ENCODE data around the gene HUWE1.
A peak's percentile ranks its signal among the peaks of the same experiment; 100 is the strongest.

Gene HUWE1

GRCh38 chrX:53685711-53686110, 808 bp downstream of the HUWE1 start:
- peak in 1 of 2 experiments; percentile 10 for DNase-seq

DNA sequence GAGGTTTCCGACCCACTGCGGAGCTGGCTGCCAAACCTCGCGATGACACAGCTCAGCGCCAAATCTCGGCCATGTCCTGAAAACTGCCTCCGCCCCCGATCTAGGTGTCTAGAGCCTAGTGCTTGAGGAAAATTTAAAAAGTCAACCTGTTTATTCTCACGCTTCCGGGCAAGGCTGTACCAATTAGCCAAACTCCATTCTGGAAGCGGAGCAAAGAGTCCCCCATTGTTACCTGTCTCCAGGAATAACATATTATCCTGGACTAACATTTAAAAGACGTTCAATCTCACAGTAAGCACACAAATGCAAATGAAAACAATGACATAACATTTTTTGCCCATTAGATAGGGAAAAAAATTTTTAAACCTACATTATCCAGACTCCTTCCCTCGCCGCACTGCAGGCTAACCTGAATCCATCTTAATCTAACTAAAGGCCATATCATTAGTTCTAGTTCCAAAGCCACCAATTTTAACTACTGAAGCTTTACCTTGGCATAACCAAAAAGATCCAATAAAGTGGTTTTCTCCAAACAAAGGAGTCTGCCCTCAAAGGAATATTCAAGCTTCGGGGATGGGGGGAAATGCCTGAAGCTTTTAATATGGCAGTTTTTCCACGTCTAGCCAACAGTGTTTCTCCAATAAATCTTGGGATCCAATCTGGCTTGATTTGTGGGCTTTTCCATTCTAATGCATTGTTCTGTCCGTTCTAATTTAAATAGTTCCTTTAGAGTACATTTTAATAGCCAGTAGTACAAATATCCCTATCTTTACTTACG, 1.9 kb downstream of the HUWE1 start:
- no peak for DNase-seq

DNA sequence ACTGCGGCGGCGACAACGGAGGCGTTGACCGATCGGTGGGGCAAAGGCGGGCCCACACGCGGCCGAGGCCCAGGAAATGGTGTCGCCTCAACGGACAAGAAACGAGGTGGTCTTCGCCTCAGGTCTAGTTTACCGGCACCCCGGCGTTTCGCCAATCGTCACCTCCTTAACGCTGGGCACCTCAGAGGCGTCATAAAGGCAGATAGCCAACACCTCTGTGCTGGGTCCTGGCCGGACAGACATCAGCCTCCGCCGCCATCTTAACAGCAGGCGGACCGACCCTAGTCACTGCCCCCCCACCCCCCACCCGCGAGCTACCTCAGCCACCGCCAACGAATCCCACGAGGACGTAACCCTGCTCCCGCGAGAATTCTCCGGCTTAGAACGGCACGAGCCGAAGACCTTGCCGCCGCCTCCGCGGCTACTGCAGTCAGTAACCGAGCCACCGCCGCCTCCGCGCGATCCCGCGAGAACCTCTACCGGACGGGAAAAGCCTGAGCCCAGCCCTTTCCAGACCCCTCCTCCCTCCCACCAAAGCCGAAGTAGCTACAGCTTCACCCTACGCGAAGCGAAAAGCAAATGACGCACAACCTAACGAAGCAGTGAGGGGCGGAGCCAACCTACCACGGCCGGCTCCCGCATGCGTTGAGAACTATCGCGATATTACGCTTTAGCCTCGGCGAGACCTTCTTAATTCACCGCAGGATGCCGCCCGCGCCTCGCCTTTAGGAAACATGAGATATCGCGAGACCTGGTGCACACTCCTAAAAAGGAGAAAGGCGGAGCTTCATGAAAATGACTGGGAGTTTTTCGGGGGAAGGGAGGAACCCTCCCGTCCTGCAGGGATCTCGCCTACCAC, 2.7 kb downstream of the HUWE1 start:
- peak; percentile 63 to 87 for DNase-seq

GRCh38 chrX:53682885-53683555, 3.5 kb downstream of the HUWE1 start:
- DNase-seq = peak in 1 of 2 experiments; percentile 44

DNA sequence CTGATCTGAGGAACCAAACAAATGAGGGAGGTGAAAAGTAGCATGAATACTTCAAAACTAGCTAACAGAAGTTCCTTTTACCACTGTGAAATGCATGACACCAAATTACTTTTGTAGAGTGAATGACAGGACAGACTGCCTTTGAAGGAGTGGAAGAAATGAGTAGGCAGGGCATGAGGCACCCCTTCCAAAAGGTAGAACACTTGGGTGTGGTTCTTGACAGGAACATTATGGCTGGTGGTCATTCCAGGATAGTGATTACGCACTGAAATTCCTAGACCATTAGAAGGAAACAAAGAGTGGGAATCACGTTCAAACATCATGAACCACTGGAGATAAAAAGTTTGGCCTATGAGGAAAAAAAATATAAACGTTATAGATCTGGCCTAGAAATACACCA, 4.9 kb downstream of the HUWE1 start:
- DNase-seq = no peak

GRCh38 chrX:53678667-53679066, 7.9 kb downstream of the HUWE1 start:
- DNase-seq = no peak

DNA sequence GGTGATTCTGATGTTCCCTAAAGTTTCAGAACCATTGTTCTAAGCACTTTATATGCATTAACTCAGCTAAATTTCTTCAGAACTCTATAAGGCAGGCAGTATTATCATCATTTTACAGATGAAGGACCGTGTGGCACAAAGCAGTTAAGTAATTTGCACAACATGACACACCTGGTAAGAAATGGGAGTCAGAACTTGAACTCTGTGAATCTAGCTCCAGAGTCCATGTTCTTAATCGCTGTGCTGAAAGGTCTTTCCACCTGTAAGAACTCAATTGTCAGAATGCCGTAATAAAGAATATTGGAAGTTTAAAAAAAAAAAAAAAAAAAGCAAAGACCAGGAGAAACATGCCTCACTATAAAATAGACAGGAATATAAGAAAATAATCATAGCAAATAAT, 9.2 kb downstream of the HUWE1 start:
- DNase-seq = no peak

DNA sequence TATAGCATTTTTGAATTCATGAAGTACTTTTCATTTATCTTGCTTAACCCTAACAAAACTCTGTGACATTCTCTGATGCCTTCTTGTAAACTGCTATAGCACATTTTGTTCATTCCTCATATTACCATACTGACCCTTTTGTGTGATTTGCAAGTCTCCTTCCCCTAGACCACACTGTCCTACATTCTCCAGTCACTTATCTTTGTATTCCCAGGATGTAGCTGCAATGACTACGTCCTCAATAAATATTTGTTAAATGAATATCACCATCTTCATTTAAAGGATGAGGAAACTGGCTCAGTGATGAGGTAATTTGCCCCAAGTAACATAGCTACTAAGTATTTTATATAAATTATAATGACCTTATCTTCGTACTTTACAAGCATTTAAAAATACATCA, 11.9 kb downstream of the HUWE1 start:
- no peak for DNase-seq

DNA sequence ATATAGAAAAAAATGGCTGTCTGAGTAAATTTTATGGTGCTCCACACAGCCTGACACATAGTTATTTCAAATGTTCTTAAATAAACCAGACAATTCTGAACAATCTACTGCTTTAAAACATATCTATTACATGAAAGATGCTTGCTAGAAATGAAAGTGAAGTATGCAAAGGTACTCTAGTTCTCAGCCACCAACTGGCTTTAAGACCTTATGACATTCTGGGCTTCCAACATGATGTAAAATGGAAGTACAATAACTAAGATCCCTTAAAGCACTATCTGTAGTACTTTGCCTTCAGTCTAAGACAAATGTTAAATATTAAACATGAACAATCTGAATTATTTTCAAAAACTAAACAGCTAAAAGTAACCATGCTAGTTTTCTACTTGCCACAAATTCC, 17.3 kb downstream of the HUWE1 start:
- DNase-seq = no peak

- DNase-seq = no peak
Observed at GRCh38 chrX:53666171-53666570, 20.3 kb downstream of the HUWE1 start.

DNA sequence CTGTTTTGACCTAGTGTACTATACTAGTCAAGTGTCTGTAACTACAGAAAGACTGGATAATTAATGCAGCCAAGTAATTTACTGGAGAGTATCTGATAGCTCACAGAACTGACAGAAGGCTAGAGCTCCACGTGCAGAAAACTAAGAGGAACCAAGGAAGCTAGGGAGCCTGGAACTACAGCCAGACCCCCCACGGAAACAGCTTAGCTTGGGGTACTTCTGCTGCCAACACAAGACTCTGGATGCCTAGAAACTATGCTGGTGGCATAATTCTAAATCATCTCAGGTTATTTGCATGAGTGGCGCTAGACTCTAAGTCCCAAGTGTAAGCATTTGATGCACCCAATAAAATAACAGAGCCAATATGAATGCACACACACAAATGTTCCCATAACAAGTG, 26.5 kb downstream of the HUWE1 start:
- DNase-seq = no peak

DNA sequence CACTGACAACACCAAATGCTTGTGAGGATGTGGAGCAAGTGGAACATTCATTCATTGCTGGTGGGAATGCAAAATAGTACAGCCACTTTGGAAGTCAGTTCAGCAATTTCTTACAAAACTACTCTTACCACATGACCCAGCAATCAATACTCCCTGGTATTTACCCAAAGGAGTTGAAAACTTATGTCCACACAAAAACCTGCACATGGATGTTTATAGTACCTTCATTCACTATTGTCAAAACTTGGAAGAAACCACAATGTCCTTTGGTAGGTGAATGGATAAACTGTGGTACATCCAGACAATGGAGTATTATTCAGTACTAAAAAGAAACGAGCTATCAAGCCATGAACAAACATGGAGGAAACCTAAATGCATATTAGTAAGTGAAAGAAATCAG, 27.5 kb downstream of the HUWE1 start:
- DNase-seq = no peak

- no peak for DNase-seq
Observed at GRCh38 chrX:53656845-53657244, 29.7 kb downstream of the HUWE1 start.

DNA sequence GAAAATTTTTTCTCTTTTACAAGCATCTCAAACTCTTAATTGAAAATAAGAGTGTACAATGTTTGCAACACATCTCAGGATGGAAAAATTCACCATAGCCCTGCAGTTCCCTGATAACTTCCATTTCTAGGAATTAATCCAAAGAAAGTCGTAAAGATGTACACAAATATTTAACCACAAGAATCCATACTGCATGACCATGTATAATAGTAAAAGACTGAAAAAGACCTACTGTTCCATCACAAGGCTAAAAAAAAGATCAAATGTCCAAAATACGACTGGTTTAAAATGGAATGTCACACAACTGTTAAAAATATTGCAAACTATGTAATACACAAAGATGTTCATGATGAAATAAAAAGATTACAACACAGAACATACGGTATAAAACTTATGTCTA, 32.1 kb downstream of the HUWE1 start:
- DNase-seq = no peak

- DNase-seq = no peak
Observed at GRCh38 chrX:53644751-53645150, 41.8 kb downstream of the HUWE1 start.

GRCh38 chrX:53642337-53642736, 44.2 kb downstream of the HUWE1 start:
- no peak for DNase-seq

- DNase-seq = no peak
Observed at GRCh38 chrX:53639257-53639656, 47.3 kb downstream of the HUWE1 start.

GRCh38 chrX:53637479-53637878, 49.0 kb downstream of the HUWE1 start:
- DNase-seq = no peak

DNA sequence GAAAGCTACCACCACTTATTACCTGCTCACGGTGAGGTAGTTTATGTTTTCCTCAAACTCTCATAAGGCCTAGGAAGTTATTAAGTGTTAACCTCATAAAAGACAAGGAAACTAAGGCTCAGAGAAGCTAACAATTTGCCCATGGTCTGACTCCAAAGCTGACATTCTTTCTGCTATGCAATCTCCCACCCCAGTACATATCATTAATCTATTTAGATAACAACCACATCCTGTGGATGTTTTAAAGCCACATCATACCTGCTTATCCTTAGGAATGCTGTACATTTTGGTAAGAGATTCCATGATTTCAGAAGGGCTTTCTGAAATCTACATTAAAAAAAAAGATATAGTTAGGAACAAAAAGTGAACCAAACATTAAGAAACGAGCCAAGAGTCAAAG, 55.4 kb downstream of the HUWE1 start:
- no peak for DNase-seq

DNA sequence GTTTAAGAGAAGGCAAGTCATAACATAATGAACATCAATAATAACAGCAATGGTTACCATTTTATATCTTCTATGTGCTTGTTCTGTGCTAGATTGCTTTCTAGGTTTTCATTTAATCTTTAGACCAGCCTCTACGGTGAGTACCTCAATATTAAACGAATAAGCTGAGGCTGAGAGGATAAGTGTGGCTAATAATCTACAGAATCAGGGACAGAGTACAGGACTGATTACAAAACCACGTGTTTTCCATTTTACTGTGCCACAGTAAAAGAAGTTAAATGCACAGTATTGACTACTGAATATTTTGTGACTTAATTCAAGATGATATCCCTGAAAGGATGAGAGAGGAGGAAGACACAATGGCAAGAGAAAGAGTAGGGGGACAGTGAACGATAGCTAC, 56.3 kb downstream of the HUWE1 start:
- no peak for DNase-seq

GRCh38 chrX:53622431-53622830, 64.1 kb downstream of the HUWE1 start:
- DNase-seq = no peak

- DNase-seq = no peak
Observed at GRCh38 chrX:53621418-53621986, 65.0 kb downstream of the HUWE1 start.

DNA sequence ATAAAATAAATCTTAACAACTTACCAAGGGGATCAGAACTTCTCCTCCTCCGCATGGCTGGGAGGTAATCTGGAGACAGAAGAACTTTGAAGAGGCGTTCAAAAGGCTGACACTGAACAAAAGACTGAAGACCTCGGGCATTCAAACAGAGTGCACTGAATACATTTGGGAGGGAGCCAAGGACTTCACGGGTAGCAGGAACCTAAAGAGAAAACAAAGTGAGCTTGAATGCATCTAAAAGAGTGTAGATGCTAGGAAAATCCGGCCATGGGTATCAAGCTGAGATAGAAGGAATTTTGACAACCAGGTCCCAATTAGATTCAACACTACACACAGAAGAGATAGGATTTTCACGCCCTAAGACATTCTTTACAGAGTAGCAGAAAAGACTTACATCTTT, 69.6 kb downstream of the HUWE1 start:
- no peak for DNase-seq

Measured in SW 1271 (cell line).